22Rv1 (cell line): ENCODE results near the gene NKD1.

Experiments
- H3K27ac ChIP-seq: fragments of 450-650 bp; 2 replicates; pipeline ENCODE4 v1.5.1; 2017
- ZFX ChIP-seq: fragments of 450-650 bp; IDR thresholded peaks from 2 replicates; pipeline ENCODE4 v1.6.1; 2017; ENCODE audit warnings: antibody characterized with exemption, borderline replicate concordance
- TF ChIP-seq, protein P1 (sequence below): fragments of 450-650 bp; IDR thresholded peaks from 2 replicates; pipeline ENCODE4 v1.5.1; 2017; ENCODE audit warnings: mild to moderate bottlenecking

NKD1 gene

DNA sequence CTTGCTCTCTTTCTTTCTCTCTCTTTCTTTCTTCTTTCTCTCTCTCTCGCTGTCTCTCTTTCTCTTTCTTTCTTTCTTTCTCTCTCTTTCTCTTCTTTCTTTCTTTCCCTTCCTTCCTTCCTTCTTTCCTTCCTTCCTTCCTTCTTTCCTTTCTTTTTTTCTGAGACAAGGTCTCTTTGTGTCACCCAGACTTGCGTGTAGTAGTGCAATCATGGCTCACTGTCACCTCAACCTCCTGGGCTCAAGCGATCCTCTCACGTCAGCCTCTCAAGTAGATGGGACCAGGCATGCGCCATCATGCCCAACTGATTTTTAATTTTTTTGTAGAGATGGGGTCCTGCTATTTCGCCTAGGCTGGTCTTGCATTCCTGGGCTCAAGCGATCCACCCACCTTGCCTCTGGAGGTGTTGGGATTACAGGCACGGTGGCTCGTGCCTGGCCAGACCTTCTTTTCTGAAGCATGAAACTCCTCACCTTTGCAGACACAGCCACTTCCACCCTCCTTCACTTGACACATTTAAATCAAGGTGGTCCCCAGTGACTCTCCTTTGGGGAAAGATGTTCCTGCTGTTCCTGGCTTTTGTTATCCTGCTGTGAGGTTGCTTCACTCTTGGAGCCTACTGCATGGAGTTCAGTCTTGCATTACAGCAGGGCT lies 26.8 kb upstream of the NKD1 start:
- TF ChIP-seq, protein P1, sequence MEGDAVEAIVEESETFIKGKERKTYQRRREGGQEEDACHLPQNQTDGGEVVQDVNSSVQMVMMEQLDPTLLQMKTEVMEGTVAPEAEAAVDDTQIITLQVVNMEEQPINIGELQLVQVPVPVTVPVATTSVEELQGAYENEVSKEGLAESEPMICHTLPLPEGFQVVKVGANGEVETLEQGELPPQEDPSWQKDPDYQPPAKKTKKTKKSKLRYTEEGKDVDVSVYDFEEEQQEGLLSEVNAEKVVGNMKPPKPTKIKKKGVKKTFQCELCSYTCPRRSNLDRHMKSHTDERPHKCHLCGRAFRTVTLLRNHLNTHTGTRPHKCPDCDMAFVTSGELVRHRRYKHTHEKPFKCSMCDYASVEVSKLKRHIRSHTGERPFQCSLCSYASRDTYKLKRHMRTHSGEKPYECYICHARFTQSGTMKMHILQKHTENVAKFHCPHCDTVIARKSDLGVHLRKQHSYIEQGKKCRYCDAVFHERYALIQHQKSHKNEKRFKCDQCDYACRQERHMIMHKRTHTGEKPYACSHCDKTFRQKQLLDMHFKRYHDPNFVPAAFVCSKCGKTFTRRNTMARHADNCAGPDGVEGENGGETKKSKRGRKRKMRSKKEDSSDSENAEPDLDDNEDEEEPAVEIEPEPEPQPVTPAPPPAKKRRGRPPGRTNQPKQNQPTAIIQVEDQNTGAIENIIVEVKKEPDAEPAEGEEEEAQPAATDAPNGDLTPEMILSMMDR: no peak
- no peak for TF ChIP-seq ZFX
- H3K27ac ChIP-seq: no peak overlapping the region

DNA sequence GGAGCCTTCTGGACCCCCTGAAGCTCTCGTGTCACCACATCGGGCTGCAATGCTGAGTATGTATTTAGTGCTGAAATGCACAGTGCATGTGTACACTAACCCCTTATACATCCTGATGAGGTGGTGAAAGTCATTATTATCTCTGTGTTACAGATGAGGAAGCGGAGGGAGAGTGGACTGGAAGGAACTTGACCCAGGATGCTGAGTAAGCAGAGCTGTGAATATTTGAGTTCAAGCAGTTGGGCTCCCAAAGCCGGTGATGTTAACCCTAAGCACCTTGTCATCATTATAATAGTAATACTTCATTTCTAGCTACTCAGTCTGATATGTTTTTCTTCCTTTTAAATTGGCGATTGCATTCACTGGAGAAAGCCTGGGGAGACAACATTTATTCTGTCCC lies 25.9 kb upstream of the NKD1 start:
- no peak for TF ChIP-seq ZFX
- TF ChIP-seq, protein P1: no peak
- H3K27ac ChIP-seq: no peak overlapping the region

DNA sequence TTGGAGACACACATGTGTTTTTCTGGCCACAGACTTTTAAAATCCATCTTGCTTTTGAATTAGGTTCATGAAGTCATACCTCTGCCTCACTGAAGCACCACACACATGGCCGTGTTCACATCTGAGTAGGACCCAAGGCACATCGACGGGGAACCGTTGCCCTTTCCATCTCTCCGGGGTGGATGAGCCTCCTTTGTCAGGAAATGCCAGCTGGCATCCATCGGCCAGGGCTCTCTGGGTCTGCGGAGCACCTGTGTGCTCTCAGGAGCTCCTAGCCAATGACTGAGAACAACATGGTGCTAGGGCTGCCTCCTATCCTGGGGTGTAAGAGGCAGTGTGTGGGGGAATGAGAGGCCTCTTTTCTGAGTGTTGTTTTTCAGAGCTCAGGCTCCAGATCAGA lies 24.5 kb upstream of the NKD1 start:
- TF ChIP-seq ZFX: no peak
- TF ChIP-seq, protein P1: no peak
- H3K27ac ChIP-seq: no peak overlapping the region

DNA sequence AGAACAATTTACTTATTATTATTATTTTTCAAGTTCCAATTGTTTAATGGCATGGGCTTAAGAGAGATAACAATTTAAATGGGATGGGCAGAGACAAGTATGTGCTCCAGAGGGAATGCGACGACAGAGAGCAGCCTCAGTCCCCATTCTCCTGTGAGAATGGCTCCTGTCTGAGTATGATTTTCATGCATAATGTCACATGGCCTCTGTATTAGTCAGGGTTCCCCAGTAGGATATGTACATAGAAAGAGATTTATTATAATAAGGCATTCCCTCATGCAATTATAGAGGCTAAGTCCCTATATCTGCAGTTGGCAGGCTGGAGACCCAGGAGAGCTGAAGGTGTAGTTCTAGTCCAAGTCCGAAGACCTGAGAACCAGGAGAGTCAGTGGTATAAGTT lies 22.9 kb upstream of the NKD1 start:
- no peak overlapping the region for H3K27ac ChIP-seq
- TF ChIP-seq, protein P1: no peak
- no peak for TF ChIP-seq ZFX

DNA sequence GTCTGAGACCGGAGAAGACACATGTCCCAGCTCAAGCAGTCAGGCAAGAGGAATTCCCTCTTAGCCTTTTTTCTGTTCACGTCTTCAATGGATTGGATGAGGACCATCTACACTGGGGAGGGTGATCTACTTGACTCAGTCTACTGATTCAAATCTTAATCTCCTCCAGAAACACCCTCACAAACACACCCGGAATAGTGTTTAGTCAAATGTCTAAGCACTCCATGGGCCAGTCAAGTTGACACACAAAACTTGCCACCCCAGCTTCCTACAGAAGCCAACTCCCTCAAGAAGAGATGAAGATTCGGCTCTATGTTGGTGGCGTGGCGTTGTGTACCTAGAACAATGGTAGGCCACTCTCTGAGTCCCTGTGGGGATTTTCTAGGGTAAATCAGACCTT lies 22.5 kb upstream of the NKD1 start:
- TF ChIP-seq, protein P1: no peak
- no peak for TF ChIP-seq ZFX
- no peak overlapping the region for H3K27ac ChIP-seq

DNA sequence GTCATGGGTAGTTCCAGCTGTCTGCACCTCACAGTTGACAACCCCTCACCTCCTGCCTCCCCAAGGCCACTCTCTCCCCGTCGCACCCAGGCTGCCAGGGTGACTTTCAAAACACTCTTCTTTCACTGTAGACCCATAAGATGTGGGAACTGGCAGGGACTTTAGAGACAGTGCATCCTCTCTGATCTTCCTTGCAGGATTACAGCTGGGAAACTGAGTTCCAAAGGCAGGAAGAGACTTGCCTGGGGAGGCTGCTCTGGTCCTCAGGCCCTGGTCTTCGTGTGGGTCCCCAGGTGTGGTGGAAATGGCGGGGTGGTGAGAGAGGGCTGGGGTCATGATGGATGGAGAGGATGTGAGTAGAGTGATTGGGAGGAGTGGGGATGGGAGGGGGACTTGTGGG lies 21.9 kb upstream of the NKD1 start:
- H3K27ac ChIP-seq: no peak overlapping the region
- TF ChIP-seq, protein P1: no peak
- no peak for TF ChIP-seq ZFX

DNA sequence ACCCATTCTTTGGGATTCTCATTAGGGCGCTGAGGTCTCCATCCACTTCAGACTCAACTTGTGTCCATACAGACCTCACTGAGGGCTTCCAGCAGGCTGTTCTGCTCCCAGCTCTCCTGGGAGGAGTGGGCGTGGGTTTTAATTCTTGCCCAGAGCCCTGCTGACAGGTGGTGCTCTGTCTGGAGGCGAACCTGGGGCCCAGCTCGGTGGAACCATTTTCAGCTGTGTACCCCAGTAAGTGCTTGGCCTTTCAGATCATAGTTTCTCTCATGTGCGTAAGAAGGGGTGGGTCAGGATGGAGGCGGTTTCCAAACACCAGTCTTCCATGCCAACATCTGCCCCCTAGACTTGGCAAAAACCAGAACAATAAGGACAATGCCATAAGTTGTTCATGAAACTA lies 21.4 kb upstream of the NKD1 start:
- no peak for TF ChIP-seq ZFX
- TF ChIP-seq, protein P1: no peak

More for the DNA sequence above, 21.4 kb upstream of the NKD1 start:
- no peak overlapping the region for H3K27ac ChIP-seq
